Measurements from ENCODE around the gene HDX. TPM values are rescaled to one million over a fixed set of nuclear protein-coding genes. Genes with fewer than 3 reads are reported as not detected.

Gene HDX
- total RNA-seq, 2 donors from 2014 or later = 7.2 to 7.9 TPM

DNA sequence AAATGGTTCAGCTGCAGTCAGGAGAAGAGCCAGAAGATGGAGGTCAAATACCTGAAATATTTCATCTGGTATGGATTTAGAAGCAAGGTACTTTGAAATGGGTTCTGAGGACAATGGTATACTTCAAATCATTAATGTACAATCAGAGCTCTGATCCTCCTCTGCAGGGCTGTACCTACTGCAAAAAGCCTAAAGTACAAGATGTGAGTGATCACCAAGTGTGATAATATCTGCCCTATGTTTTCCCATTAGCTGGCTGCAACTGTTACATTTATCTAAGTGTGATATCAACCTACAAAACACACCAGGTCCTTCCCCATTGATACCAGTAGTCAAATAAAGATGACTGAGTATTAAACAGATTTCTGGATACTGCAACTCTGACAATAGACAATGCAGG, 25.1 kb downstream of the HDX start:
- Histone ChIP-seq H3K27me3 (ENCODE audit: control insufficient read depth, insufficient read depth, low read length, poor library complexity, severe bottlenecking) (no peaks in the 10 kb centered on the region), H3K9ac (ENCODE audit: extremely low read depth, low read length, poor library complexity, severe bottlenecking) (no peak overlapping the region), H3K4me3 (ENCODE audit: low read length) (no peak overlapping the region), H3K9me3 (ENCODE audit: control insufficient read depth, low read length) (no peaks in the 10 kb centered on the region), H3K36me3 (ENCODE audit: control insufficient read depth, insufficient read depth, low read length) (no peaks in the 10 kb centered on the region), H3K4me1 (ENCODE audit: control insufficient read depth, insufficient read depth, low read length) (no peaks in the 10 kb centered on the region), H3K27ac (ENCODE audit: low read depth, low read length) (no peak overlapping the region)
- H3K9me3 Mint-ChIP-seq = peaks cover 38% of the 10 kb centered on the region
- no peak overlapping the region for H3K4me3 Mint-ChIP-seq
- TF ChIP-seq, protein P1, sequence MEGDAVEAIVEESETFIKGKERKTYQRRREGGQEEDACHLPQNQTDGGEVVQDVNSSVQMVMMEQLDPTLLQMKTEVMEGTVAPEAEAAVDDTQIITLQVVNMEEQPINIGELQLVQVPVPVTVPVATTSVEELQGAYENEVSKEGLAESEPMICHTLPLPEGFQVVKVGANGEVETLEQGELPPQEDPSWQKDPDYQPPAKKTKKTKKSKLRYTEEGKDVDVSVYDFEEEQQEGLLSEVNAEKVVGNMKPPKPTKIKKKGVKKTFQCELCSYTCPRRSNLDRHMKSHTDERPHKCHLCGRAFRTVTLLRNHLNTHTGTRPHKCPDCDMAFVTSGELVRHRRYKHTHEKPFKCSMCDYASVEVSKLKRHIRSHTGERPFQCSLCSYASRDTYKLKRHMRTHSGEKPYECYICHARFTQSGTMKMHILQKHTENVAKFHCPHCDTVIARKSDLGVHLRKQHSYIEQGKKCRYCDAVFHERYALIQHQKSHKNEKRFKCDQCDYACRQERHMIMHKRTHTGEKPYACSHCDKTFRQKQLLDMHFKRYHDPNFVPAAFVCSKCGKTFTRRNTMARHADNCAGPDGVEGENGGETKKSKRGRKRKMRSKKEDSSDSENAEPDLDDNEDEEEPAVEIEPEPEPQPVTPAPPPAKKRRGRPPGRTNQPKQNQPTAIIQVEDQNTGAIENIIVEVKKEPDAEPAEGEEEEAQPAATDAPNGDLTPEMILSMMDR (conservative IDR thresholded peaks at IDR 0.05) = no peak
- DNase-seq = no peak
- peaks cover 3% of the 10 kb centered on the region for H3K4me1 Mint-ChIP-seq
- H3K27ac Mint-ChIP-seq = no peak overlapping the region
- H3K27me3 Mint-ChIP-seq (ENCODE audit: insufficient read depth) = no peaks in the 10 kb centered on the region
- peaks cover 7% of the 10 kb centered on the region for H3K36me3 Mint-ChIP-seq (ENCODE audit: low read depth)

DNA sequence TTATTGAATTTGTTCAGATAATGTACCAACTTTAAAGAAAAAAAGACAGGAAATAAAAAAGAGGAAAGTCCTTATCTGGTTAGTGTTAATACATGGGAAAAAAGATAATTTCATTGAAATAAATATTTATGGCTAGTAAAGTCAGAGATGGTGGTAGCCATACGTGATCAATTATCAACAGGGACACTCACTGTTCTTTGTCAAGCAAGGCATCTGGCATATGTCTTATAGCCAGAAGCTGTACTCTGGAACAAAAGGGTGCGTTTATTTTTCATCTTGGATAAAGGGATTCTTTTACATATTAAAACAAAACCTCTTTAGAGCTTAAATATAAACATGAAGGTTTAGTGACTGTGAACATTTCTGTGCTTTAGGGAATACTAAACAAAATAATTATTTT, 26.7 kb downstream of the HDX start:
- H3K4me3 Mint-ChIP-seq = no peak overlapping the region
- no peak overlapping the region for H3K27ac Mint-ChIP-seq
- 88% methylated on average over 1 of the region's 2 CpGs; no CpG with 5 or more reads in 1 of the 2 experiments for WGBS, 2 experiments (ENCODE audit: insufficient coverage in 1 of 2, insufficient read length in 1 of 2)

DNA sequence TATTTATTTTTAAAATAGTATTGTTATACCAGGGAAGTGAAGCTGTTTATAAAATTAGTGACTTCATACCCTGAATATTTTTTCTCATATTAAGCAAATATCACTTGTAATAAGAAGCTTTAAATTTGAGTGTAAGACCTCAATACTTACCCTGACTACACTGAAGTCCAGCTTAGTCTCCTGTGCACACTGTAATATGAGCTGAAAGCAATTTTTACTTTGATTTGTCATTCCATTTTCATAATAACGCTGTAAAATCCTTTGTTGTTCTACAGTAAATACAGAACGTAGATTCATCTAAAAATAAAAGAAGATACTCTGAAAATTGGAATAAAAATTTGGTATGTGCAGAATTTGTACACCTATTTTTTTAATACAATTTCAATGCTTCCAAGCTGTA, 27.2 kb downstream of the HDX start:
- Mint-ChIP-seq H3K4me1 (peaks cover 3% of the 10 kb centered on the region), H3K9me3 (peaks cover 23% of the 10 kb centered on the region), H3K36me3 (ENCODE audit: low read depth) (no peaks in the 10 kb centered on the region), H3K27me3 (ENCODE audit: insufficient read depth) (no peaks in the 10 kb centered on the region), H3K4me3 (no peak overlapping the region), H3K27ac (no peak overlapping the region)
- no peak overlapping the region for H3K27ac ChIP-seq (ENCODE audit: low read depth, low read length)
- WGBS, 2 experiments (ENCODE audit: insufficient coverage in 1 of 2, insufficient read length in 1 of 2) = 100% methylated on average over 1 of the region's 2 CpGs; no CpG with 5 or more reads in 1 of the 2 experiments
- H3K4me1 ChIP-seq (ENCODE audit: control insufficient read depth, insufficient read depth, low read length) = no peaks in the 10 kb centered on the region
- TF ChIP-seq, protein P1 (conservative IDR thresholded peaks at IDR 0.05) = no peak
- no peaks in the 10 kb centered on the region for H3K36me3 ChIP-seq (ENCODE audit: control insufficient read depth, insufficient read depth, low read length)
- no peaks in the 10 kb centered on the region for H3K27me3 ChIP-seq (ENCODE audit: control insufficient read depth, insufficient read depth, low read length, poor library complexity, severe bottlenecking)
- no peak overlapping the region for H3K9ac ChIP-seq (ENCODE audit: extremely low read depth, low read length, poor library complexity, severe bottlenecking)
- H3K9me3 ChIP-seq (ENCODE audit: control insufficient read depth, low read length) = no peaks in the 10 kb centered on the region
- no peak for DNase-seq
- H3K4me3 ChIP-seq (ENCODE audit: low read length) = no peak overlapping the region

More for the DNA sequence above, 26.7 kb downstream of the HDX start:
- H3K9me3 ChIP-seq (ENCODE audit: control insufficient read depth, low read length) = no peaks in the 10 kb centered on the region
- H3K27me3 ChIP-seq (ENCODE audit: control insufficient read depth, insufficient read depth, low read length, poor library complexity, severe bottlenecking) = no peaks in the 10 kb centered on the region
- peaks cover 3% of the 10 kb centered on the region for H3K4me1 Mint-ChIP-seq
- no peak overlapping the region for H3K27ac ChIP-seq (ENCODE audit: low read depth, low read length)
- no peaks in the 10 kb centered on the region for H3K27me3 Mint-ChIP-seq (ENCODE audit: insufficient read depth)
- H3K9ac ChIP-seq (ENCODE audit: extremely low read depth, low read length, poor library complexity, severe bottlenecking) = no peak overlapping the region
- H3K36me3 Mint-ChIP-seq (ENCODE audit: low read depth) = no peaks in the 10 kb centered on the region
- H3K9me3 Mint-ChIP-seq = peaks cover 25% of the 10 kb centered on the region
- DNase-seq = no peak
- H3K4me1 ChIP-seq (ENCODE audit: control insufficient read depth, insufficient read depth, low read length) = no peaks in the 10 kb centered on the region
- H3K4me3 ChIP-seq (ENCODE audit: low read length) = no peak overlapping the region
- TF ChIP-seq, protein P1 (conservative IDR thresholded peaks at IDR 0.05) = no peak
- no peaks in the 10 kb centered on the region for H3K36me3 ChIP-seq (ENCODE audit: control insufficient read depth, insufficient read depth, low read length)

Data from endodermal cell (in vitro differentiated cells).